ENCODE data around the gene CDT1.
"Not testable (repeated sequence)": the region's sequence is repeated elsewhere in the genome, so short reads cannot be mapped to it uniquely, and the experiment has no call there.

The CDT1 gene

GRCh38 chr16:88820385-88821025 is 16.9 kb downstream of the CDT1 start:
- no peak for DNase-seq

DNA sequence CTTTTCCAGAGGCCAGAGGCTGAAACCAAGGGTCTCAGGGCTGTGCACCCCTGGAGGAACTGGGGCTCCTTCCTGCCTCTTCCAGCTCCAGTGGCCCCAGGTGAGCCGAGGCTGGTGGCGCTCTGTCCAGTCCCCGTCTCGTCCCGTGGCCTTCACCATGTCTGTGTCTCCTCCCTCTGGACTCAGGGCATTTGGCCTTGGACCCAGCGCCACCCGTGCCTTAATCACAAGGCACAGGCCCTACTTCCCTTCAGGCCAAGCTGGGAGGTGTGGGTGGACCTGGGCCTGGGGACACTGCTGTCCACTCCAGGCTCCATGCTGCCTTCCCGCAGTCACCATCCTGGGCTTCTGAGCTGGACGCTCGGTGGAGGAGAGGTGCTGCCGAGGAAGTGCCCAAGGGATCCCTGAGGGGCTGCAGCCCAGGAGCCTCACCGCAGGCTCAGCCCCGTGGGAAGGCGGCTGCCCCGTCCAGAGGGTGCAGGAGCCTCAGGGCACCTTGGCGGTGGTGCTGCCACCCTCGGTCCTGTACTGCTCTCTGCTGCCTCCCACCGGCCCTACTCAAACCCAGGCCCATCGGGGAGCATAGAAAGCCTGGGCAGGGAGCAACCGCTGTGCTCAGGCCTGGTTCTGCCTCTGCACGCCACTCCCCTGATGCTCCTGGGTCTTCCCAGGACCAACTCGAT is 17.7 kb downstream of the CDT1 start:
- no peak for DNase-seq

GRCh38 chr16:88822281-88823040 is 18.9 kb downstream of the CDT1 start:
- DNase-seq, result no peak

GRCh38 chr16:88823646-88824045 is 20.1 kb downstream of the CDT1 start:
- DNase-seq, result not testable (repeated sequence)

GRCh38 chr16:88824256-88825077 is 20.9 kb downstream of the CDT1 start:
- no peak for DNase-seq

DNA sequence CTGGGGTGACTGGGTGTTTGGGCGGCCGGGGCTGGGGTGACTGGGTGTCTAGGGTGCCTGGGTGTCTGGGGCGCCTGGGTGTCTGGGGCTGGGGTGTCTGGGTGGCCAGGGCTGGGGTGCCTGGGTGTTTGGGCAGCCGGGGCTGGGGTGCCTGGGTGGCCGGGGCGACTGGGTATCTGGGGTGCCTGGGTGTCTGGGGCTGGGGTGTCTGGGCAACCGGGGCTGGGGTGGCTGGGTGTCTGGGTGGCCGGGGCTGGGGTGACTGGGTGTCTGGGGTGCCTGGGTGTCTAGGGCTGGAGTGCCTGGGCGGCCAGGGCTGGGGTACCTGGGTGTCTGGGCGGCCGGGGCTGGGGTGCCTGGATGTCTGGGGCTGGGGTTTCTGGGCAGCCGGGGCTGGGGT is 21.6 kb downstream of the CDT1 start:
- DNase-seq, result no peak

DNA sequence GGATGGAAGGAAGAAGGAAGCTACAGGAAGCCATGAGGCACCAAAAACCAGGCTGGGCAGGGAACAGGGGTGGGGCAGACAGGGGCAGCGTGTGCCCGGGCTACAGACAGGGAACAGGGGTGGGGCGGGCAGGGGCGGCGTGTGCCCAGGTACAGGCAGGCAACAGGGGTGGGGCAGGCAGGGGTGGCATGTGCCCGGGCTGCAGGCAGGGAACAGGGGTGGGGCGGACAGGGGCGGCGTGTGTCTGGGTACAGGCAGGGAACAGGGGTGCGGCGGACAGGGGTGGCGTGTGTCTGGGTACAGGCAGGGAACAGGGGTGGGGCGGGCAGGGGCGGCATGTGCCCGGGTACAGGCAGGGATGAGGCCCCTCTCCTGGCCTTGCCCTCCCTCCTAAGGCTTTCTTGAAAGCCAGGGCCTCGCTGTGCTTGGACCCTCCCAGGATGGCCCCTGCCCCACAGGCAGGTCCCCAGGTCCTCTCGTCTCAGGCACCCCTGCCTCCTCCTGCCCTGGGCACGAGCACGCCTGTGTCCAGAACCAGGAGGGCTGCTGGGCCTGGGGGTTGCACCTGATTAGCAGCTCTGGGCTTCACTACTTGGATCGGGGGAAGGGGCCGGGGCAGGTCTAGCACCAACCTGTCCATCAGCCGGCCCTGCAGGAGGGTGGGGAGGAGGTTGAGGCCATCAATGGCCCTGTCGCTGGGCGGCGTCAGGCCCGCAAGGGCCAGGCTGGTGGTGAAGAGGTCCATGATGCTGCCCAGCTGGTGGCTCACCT is 22.7 kb downstream of the CDT1 start:
- DNase-seq, result no peak

GRCh38 chr16:88827727-88828126 is 24.1 kb downstream of the CDT1 start:
- DNase-seq, result no peak

GRCh38 chr16:88828711-88829110 is 25.1 kb downstream of the CDT1 start:
- no peak for DNase-seq

- DNase-seq, result no peak
These were observed 26.7 kb downstream of the CDT1 start for GRCh38 chr16:88830258-88830657.

DNA sequence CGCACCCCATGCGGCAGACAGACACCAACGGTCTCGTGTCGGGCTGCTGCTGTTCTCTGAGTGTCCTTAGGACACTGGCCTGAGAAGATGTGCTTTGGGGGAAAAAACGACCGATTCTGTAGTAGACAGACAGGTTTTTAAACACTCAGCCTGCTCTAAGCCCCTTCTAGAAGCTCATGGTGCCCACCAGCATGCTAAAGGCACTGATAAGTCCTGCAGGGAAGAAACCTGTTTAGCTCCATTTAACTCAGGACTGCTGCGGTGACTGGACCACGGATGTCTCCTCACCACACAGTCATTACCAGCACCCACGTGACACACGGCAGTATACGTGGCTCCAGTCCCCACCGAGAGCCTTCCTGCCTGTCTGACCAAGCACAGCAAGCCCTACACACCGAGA is 27.2 kb downstream of the CDT1 start:
- DNase-seq, result no peak

DNA sequence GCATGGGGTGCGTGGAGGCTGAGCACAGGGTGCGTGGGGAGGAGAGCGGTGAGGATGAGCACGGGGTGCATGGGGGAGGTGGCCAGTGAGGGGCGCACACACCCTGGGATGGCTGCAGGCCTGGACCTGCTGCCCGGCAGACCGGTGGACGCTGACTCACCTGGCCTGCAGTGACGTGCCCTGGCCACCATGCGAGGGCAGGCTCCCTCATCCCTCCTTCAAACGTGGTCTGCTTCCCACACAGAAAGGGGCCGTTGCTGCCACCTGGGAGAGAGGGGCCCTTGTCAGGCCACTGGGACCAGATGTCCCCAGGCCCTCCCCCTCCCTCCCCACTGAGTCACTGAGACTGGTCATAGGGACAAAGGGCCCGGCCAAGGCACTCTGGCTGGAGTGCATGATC is 28.2 kb downstream of the CDT1 start:
- DNase-seq, result no peak

DNA sequence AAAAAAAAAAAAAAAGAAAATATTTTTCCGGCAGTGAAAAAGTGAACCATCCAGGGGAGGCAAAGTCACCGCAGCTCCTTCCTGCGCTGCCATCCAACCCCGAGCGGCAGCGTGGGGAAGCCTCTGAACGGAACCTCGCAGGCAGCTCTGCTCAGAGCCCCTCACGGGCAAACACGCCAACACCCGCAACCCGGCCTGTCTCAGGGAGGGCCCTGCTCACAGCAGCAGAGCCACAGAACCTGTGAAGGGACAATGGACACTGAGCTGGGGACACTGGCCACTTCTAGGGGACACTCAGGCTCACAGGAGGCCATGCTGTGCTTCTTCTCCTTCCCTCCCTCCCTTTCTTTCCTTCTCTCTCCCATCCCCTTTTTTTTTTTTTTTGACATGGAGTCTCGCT is 29.5 kb downstream of the CDT1 start:
- no peak for DNase-seq

GRCh38 chr16:88834670-88835069 is 31.1 kb downstream of the CDT1 start:
- no peak for DNase-seq

- DNase-seq, result no peak
These were observed 31.8 kb downstream of the CDT1 start for GRCh38 chr16:88835383-88835782.

- no peak for DNase-seq
These were observed 32.2 kb downstream of the CDT1 start for GRCh38 chr16:88835818-88836217.

GRCh38 chr16:88836791-88837190 is 33.2 kb downstream of the CDT1 start:
- no peak for DNase-seq

GRCh38 chr16:88837806-88838205 is 34.2 kb downstream of the CDT1 start:
- no peak for DNase-seq

DNA sequence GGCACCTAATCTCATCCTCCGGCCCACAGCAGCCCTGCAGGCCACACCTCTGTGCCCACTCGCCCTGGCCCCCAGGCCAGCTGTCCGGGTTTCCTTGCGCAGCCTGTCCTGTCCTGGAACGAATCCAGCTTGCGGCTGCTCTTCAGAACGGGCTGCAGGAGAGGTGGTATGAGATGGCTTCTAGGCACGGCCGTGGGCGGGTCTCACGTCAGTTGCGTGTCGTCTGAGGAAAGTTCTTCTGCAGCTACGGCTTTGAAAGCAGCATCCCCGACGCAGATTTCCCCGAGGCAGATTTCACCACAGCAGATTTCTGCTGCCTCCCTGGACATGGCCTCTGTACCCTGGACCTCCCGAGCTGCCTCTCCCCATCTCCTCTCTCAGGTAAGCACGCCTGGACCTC is 35.0 kb downstream of the CDT1 start:
- DNase-seq, result no peak

GRCh38 chr16:88839026-88839529 is 35.5 kb downstream of the CDT1 start:
- DNase-seq, result no peak

DNA sequence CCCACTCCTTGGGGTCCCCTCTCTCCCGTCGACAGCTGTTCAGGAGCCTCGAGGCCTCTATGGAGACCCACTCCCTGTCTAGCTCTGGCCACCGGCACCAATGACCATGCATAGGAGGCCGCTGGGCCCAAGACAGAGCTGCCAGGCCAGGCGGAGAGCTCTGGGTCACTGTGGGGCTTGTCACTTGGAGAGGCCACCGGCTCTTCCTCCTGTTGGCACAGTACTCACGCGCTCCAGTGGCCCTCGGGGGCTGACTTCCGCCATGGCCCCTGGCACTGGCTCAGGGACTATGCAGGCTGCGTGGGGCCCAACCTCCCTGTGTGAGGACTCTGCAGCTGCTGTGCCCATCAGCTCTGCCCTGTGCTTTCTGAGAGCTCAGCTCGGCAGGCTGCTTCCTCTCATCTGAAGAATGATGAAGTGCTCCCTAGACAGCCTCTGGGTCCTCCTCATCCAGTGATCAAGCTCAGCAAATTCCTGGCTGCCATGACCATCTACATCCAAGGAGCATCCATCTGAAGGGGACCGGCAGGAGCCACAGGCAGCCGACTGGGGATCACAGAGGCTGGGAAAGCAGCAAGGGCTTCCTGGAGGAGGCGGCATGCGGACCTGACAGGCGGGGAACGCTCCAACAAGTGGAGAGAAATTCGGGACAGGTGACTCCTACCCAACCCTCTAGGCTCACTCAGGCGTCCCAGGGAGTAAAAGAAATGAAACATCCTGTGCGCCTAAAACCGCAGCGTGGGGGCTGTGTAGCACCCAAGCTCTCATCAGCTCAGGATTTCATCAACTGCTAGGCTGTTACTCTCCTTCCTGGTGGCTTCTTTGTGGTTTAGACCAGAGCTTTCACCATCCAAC is 36.4 kb downstream of the CDT1 start:
- no peak for DNase-seq
